Measurements from ENCODE around the gene IL31. TPM values are rescaled to one million over a fixed set of nuclear protein-coding genes. Genes with fewer than 3 reads are reported as not detected.

Gene IL31
- total and polyA plus RNA-seq, 4 donors: not detected

- DNase-seq: no peak
- Histone ChIP-seq H3K4me3 (no peak overlapping the region), H3K27me3 (ENCODE audit: control insufficient read depth in 3 of 3, insufficient read depth in 3 of 3, low read length in 2 of 3) (no peaks in the 10 kb centered on the region), H3K36me3 (ENCODE audit: control insufficient read depth in 4 of 4, insufficient read depth in 4 of 4, low read length in 4 of 4) (no peaks in the 10 kb centered on the region), H3K4me1 (ENCODE audit: control insufficient read depth in 5 of 5, insufficient read depth in 5 of 5, low read length in 5 of 5) (no peaks in the 10 kb centered on the region), H3K9me3 (ENCODE audit: control insufficient read depth in 4 of 4, insufficient read depth in 3 of 4, low read length in 3 of 4) (no peaks in the 10 kb centered on the region), H3K27ac (ENCODE audit: low read depth in 1 of 2, low read length in 1 of 2) (no peak overlapping the region), H3K9ac (ENCODE audit: insufficient read depth in 1 of 2, low read length in 2 of 2) (no peak overlapping the region)
- WGBS, 2 donors: 70 to 80% methylated on average over 7 of the region's 7 CpGs
- ATAC-seq (ENCODE audit: insufficient read depth, low FRiP score): no peak
- no peak for TF ChIP-seq CTCF (IDR thresholded peaks at IDR 0.05; ENCODE audit: control extremely low read depth, extremely low read depth)
Measured at GRCh38 chr12:122158700-122159285, 15.2 kb downstream of the IL31 start.

- DNase-seq (no peak), ATAC-seq (ENCODE audit: insufficient read depth, low FRiP score) (no peak)
- H3K9ac ChIP-seq (ENCODE audit: insufficient read depth in 1 of 2, low read length in 2 of 2): no peak overlapping the region
- no peaks in the 10 kb centered on the region for H3K4me1 ChIP-seq (ENCODE audit: control insufficient read depth in 5 of 5, insufficient read depth in 5 of 5, low read length in 5 of 5)
- WGBS, 2 donors: 76 to 85% methylated on average over 10 of the region's 10 CpGs
- H3K27ac ChIP-seq (ENCODE audit: low read depth in 1 of 2, low read length in 1 of 2): no peak overlapping the region
- no peak for TF ChIP-seq CTCF (IDR thresholded peaks at IDR 0.05; ENCODE audit: control extremely low read depth, extremely low read depth)
- no peaks in the 10 kb centered on the region for H3K9me3 ChIP-seq (ENCODE audit: control insufficient read depth in 4 of 4, insufficient read depth in 3 of 4, low read length in 3 of 4)
- H3K36me3 ChIP-seq (ENCODE audit: control insufficient read depth in 4 of 4, insufficient read depth in 4 of 4, low read length in 4 of 4): no peaks in the 10 kb centered on the region
- H3K27me3 ChIP-seq (ENCODE audit: control insufficient read depth in 3 of 3, insufficient read depth in 3 of 3, low read length in 2 of 3): peaks cover 0 to 2% (median 0%) of the 10 kb centered on the region in 3 donors
- H3K4me3 ChIP-seq: no peak overlapping the region
Measured at GRCh38 chr12:122155705-122156104, 18.3 kb downstream of the IL31 start.

- ATAC-seq (ENCODE audit: insufficient read depth, low FRiP score): no peak
- no peak for DNase-seq
- no peak for TF ChIP-seq CTCF (IDR thresholded peaks at IDR 0.05; ENCODE audit: control extremely low read depth, extremely low read depth)
- Histone ChIP-seq H3K4me3 (no peak overlapping the region), H3K27ac (ENCODE audit: low read depth in 1 of 2, low read length in 1 of 2) (no peak overlapping the region), H3K27me3 (ENCODE audit: control insufficient read depth in 3 of 3, insufficient read depth in 3 of 3, low read length in 2 of 3) (peaks cover 0 to 2% (median 0%) of the 10 kb centered on the region in 3 donors), H3K9me3 (ENCODE audit: control insufficient read depth in 4 of 4, insufficient read depth in 3 of 4, low read length in 3 of 4) (no peaks in the 10 kb centered on the region), H3K36me3 (ENCODE audit: control insufficient read depth in 4 of 4, insufficient read depth in 4 of 4, low read length in 4 of 4) (no peaks in the 10 kb centered on the region), H3K4me1 (ENCODE audit: control insufficient read depth in 5 of 5, insufficient read depth in 5 of 5, low read length in 5 of 5) (peaks cover 0 to 9% (median 1%) of the 10 kb centered on the region in 5 donors), H3K9ac (ENCODE audit: insufficient read depth in 1 of 2, low read length in 2 of 2) (no peak overlapping the region)
- WGBS, 2 donors: 84 to 93% methylated on average over 9 of the region's 9 CpGs
Measured at GRCh38 chr12:122152754-122153153, 21.3 kb downstream of the IL31 start.

Measured in lung (tissue), 12 donors.